Ovary (tissue), 1 donor: ENCODE results near the gene AGAP9.
"Not testable (repeated sequence)": the region's sequence is repeated elsewhere in the genome, so short reads cannot be mapped to it uniquely, and the experiment has no call there.

Experiments used
- EP300 ChIP-seq: sonication (generic); formaldehyde crosslinking; IDR thresholded peaks from one replicate; pipeline ENCODE4 v1.6.1; 2017; ENCODE audit warnings: antibody characterized with exemption
- POLR2A ChIP-seq: fragments of 450-650 bp; IDR thresholded peaks from one replicate; pipeline ENCODE4 v1.6.1; 2017; ENCODE audit warnings: antibody characterized with exemption, mild to moderate bottlenecking, moderate library complexity

GRCh38 chr10:47547286-47547685, 23.8 kb upstream of the AGAP9 start:
- not testable (repeated sequence) for TF ChIP-seq EP300, POLR2A
